ENCODE data around the gene MAP3K7CL. TPM values are rescaled to one million over a fixed set of nuclear protein-coding genes. Genes with fewer than 3 reads are reported as not detected.

Gene MAP3K7CL
- total and polyA plus RNA-seq, 2 of the 8 experiments (the other 6 are each of a cell fraction or from before 2014, with no cell fraction given) = not detected

GRCh38 chr21:29206445-29206844, 76.0 kb downstream of the MAP3K7CL start (continued):
- TF ChIP-seq GTF2F1 (IDR thresholded peaks at IDR 0.05; ENCODE audit: borderline replicate concordance, low read depth, low read length) = no peak
- no peak for TF ChIP-seq TCF12 (IDR thresholded peaks at IDR 0.05; ENCODE audit: low read depth, low read length)
- no peak for TF ChIP-seq SUZ12 (IDR thresholded peaks at IDR 0.05; ENCODE audit: low read length)
